ENCODE data around the gene GRIK4. TPM values are rescaled to one million over a fixed set of nuclear protein-coding genes. Genes with fewer than 3 reads are reported as not detected.

Gene GRIK4
- total and polyA plus RNA-seq, 9 of the 15 experiments (the other 6 are each of a cell fraction or from before 2014, with no cell fraction given), result not detected

GRCh38 chr11:120956710-120957495 is 445.4 kb downstream of the GRIK4 start:
- BruUV-seq (replicated peaks), result no TSS peak

More at GRCh38 chr11:120956710-120957495, 445.4 kb downstream of the GRIK4 start:
- Histone ChIP-seq H4K20me1 (replicated peaks; ENCODE audit: control insufficient read depth, insufficient read depth, low read length) (no peaks in the 10 kb centered on the region), H3K79me2 (ENCODE audit: control insufficient read depth, insufficient read depth, low read length) (no peaks in the 10 kb centered on the region), H3K36me3 (ENCODE audit: control insufficient read depth, insufficient read depth, low read length) (no peaks in the 10 kb centered on the region), H3K27me3 (ENCODE audit: control insufficient read depth in 2 of 2, insufficient read depth in 2 of 2, low read length in 2 of 2) (peaks cover 2 to 48% of the 10 kb centered on the region in 2 experiments; a peak in 4 of 5 replicates), H2AFZ (ENCODE audit: low read depth, low read length) (no peak overlapping the region), H3K9ac (ENCODE audit: insufficient read depth in 1 of 2, low read depth in 2 of 2, low read length in 2 of 2) (no peak overlapping the region), H3K9me1 (ENCODE audit: control insufficient read depth, insufficient read depth, low read length) (no peaks in the 10 kb centered on the region), H3K4me2 (ENCODE audit: insufficient read depth, low read length) (no peak overlapping the region), H3K9me3 (replicated peaks; ENCODE audit: control insufficient read depth, insufficient read depth, low read depth, low read length) (no peaks in the 10 kb centered on the region), H3K4me1 (replicated peaks in 1 of 2; ENCODE audit: control insufficient read depth in 2 of 2, insufficient read depth in 2 of 2, low read length in 2 of 2) (no peaks in the 10 kb centered on the region; a peak in 1 of 5 replicates), H3K27ac (ENCODE audit: extremely low read depth, low read depth, low read length) (no peak overlapping the region), H3K4me3 (no peak overlapping the region)
- in situ Hi-C loops (cut with MboI) (no loop called here), intact Hi-C loops (cut with micrococcal nuclease) (no loop called here)
- TF ChIP-seq HSF4 (CRISPR knock-in tag; IDR thresholded peaks at IDR 0.05; ENCODE audit: borderline replicate concordance), result no peak
- no peak for TF ChIP-seq CREB3 (tag; conservative IDR thresholded peaks at IDR 0.05; ENCODE audit: low read depth)
- TF ChIP-seq ILF3 (IDR thresholded peaks at IDR 0.05; ENCODE audit: borderline replicate concordance), result no peak
- TF ChIP-seq POLR3G (IDR thresholded peaks at IDR 0.05; ENCODE audit: extremely low read depth, insufficient read length, insufficient replicate concordance), result no peak
- no peak for TF ChIP-seq ELK3 (CRISPR knock-in tag; IDR thresholded peaks at IDR 0.05)
- TF ChIP-seq CBX2 (IDR thresholded peaks at IDR 0.05; ENCODE audit: insufficient read depth, low read length, poor library complexity, severe bottlenecking), result no peak
- POLR2A ChIA-PET, result no interaction called here
- DNase-seq (ENCODE audit: extremely low read depth in 1 of 4, low spot score in 3 of 4), result no peak
- no peak for FAIRE-seq
- ATAC-seq, result no peak
- WGBS (ENCODE audit: insufficient coverage, low coverage, missing lambda C conversion rate), result 2% methylated on average over 16 of the region's 16 CpGs
- CTCF ChIA-PET (ENCODE audit: low intra/inter-chr PET ratio), result no interaction called here

All from K562 (cell line).